BLaER1 (cell line): ENCODE measurements around the gene ABCG1.

Source experiments
- H3K27ac ChIP-seq: shearing (Covaris generic); formaldehyde crosslinking; 2 replicates; pipeline ENCODE4 v1.8.1; 2022
- H3K27me3 ChIP-seq: shearing (Covaris generic); formaldehyde crosslinking; 2 replicates; pipeline ENCODE4 v1.8.1; 2022
- H3K36me3 ChIP-seq: shearing (Covaris generic); formaldehyde crosslinking; 2 replicates; pipeline ENCODE4 v1.8.1; 2022
- H3K4me1 ChIP-seq: shearing (Covaris generic); formaldehyde crosslinking; 2 replicates; pipeline ENCODE4 v1.8.1; 2022
- H3K4me2 ChIP-seq: shearing (Covaris generic); formaldehyde crosslinking; 2 replicates; pipeline ENCODE4 v1.8.1; 2022
- H3K4me3 ChIP-seq: shearing (Covaris generic); formaldehyde crosslinking; 2 replicates; pipeline ENCODE4 v1.8.1; 2022
- H3K9ac ChIP-seq: shearing (Covaris generic); formaldehyde crosslinking; 2 replicates; pipeline ENCODE4 v1.8.1; 2022
- H3K9me3 ChIP-seq: shearing (Covaris generic); formaldehyde crosslinking; 2 replicates; pipeline ENCODE4 v1.8.1; 2022
- H4K20me1 ChIP-seq: shearing (Covaris generic); formaldehyde crosslinking; 2 replicates; pipeline ENCODE4 v1.8.1; 2022
- Cebpa-rat ChIP-seq: shearing (Covaris generic); IDR thresholded peaks from 2 replicates; pipeline ENCODE4 v1.8.1; 2022

Gene ABCG1

GRCh38 chr21:42214081-42214750 lies 4.7 kb upstream of the ABCG1 start:
- no peak for TF ChIP-seq Cebpa-rat
- H3K36me3 ChIP-seq = no peaks in the 10 kb centered on the region
- no peak overlapping the region for H3K4me3 ChIP-seq
- H3K27ac ChIP-seq = no peak overlapping the region
- H3K9ac ChIP-seq = no peak overlapping the region
- H4K20me1 ChIP-seq = no peaks in the 10 kb centered on the region
- H3K4me2 ChIP-seq = no peak overlapping the region
- peaks cover 24% of the 10 kb centered on the region for H3K9me3 ChIP-seq
- peaks cover 10% of the 10 kb centered on the region; the same call in 1 of the 2 replicates for H3K27me3 ChIP-seq
- H3K4me1 ChIP-seq = no peaks in the 10 kb centered on the region; the same call in 1 of the 2 replicates

- peaks cover 24% of the 10 kb centered on the region for H3K9me3 ChIP-seq
- peaks cover 10% of the 10 kb centered on the region; the same call in 1 of the 2 replicates for H3K27me3 ChIP-seq
- no peak overlapping the region for H3K4me2 ChIP-seq
- H3K9ac ChIP-seq = no peak overlapping the region
- H3K36me3 ChIP-seq = no peaks in the 10 kb centered on the region
- no peaks in the 10 kb centered on the region for H4K20me1 ChIP-seq
- no peak overlapping the region for H3K4me3 ChIP-seq
- no peaks in the 10 kb centered on the region; the same call in 1 of the 2 replicates for H3K4me1 ChIP-seq
- no peak overlapping the region for H3K27ac ChIP-seq
- no peak for TF ChIP-seq Cebpa-rat
Observed at GRCh38 chr21:42214921-42215320, 4.0 kb upstream of the ABCG1 start.

- Histone ChIP-seq H3K9me3 (peaks cover 24% of the 10 kb centered on the region), H3K36me3 (no peaks in the 10 kb centered on the region), H4K20me1 (peaks cover 1% of the 10 kb centered on the region; the same call in 1 of the 2 replicates), H3K27ac (no peak overlapping the region), H3K9ac (no peak overlapping the region), H3K27me3 (peaks cover 10% of the 10 kb centered on the region; the same call in 1 of the 2 replicates), H3K4me1 (peaks cover 9% of the 10 kb centered on the region), H3K4me2 (no peak overlapping the region), H3K4me3 (no peak overlapping the region)
- no peak for TF ChIP-seq Cebpa-rat
Observed at GRCh38 chr21:42215942-42216725, 2.8 kb upstream of the ABCG1 start.

- Histone ChIP-seq H3K4me1 (peaks cover 17% of the 10 kb centered on the region), H3K4me2 (no peak overlapping the region), H3K27me3 (peaks cover 10% of the 10 kb centered on the region; the same call in 1 of the 2 replicates), H3K9me3 (peaks cover 24% of the 10 kb centered on the region), H4K20me1 (peaks cover 10% of the 10 kb centered on the region; the same call in 1 of the 2 replicates), H3K36me3 (no peaks in the 10 kb centered on the region), H3K9ac (no peak overlapping the region), H3K27ac (no peak overlapping the region), H3K4me3 (no peak overlapping the region)
- TF ChIP-seq Cebpa-rat = no peak
Observed at GRCh38 chr21:42216726-42217572, 2.0 kb upstream of the ABCG1 start.

- Histone ChIP-seq H3K4me3 (peak overlapping the region; percentile 91), H4K20me1 (peaks cover 27% of the 10 kb centered on the region; the same call in 1 of the 2 replicates), H3K4me1 (peaks cover 44% of the 10 kb centered on the region), H3K9me3 (peaks cover 24% of the 10 kb centered on the region), H3K36me3 (no peaks in the 10 kb centered on the region), H3K27me3 (peaks cover 10% of the 10 kb centered on the region; the same call in 1 of the 2 replicates), H3K27ac (peak overlapping the region; percentile 90), H3K9ac (peak overlapping the region; percentile 90), H3K4me2 (peak overlapping the region; percentile 93)
- TF ChIP-seq Cebpa-rat = no peak
Observed at GRCh38 chr21:42219606-42220137, 732 bp downstream of the ABCG1 start.

- TF ChIP-seq Cebpa-rat = no peak
- H3K27ac ChIP-seq = peak overlapping the region; percentile 90
- peak overlapping the region; percentile 90 for H3K9ac ChIP-seq
- peaks cover 21% of the 10 kb centered on the region for H3K9me3 ChIP-seq
- peaks cover 10% of the 10 kb centered on the region; the same call in 1 of the 2 replicates for H3K27me3 ChIP-seq
- peaks cover 48% of the 10 kb centered on the region for H3K4me1 ChIP-seq
- H3K36me3 ChIP-seq = no peaks in the 10 kb centered on the region
- H4K20me1 ChIP-seq = peaks cover 27% of the 10 kb centered on the region; the same call in 1 of the 2 replicates
- peak overlapping the region; percentile 93 for H3K4me2 ChIP-seq
- H3K4me3 ChIP-seq = peak overlapping the region; percentile 91
Observed at GRCh38 chr21:42220138-42220701, 1.3 kb downstream of the ABCG1 start.

- peaks cover 10% of the 10 kb centered on the region; the same call in 1 of the 2 replicates for H3K27me3 ChIP-seq
- H3K4me1 ChIP-seq = peaks cover 63% of the 10 kb centered on the region
- H3K9me3 ChIP-seq = peaks cover 19% of the 10 kb centered on the region
- peaks cover 15% of the 10 kb centered on the region for H3K36me3 ChIP-seq
- peak overlapping the region; percentile 90 for H3K9ac ChIP-seq
- peak overlapping the region; percentile 65 for H3K27ac ChIP-seq
- peak overlapping the region; percentile 91 for H3K4me3 ChIP-seq
- H3K4me2 ChIP-seq = peak overlapping the region; percentile 93
- TF ChIP-seq Cebpa-rat = no peak
- peaks cover 27% of the 10 kb centered on the region; the same call in 1 of the 2 replicates for H4K20me1 ChIP-seq
Observed at GRCh38 chr21:42221581-42222345, 2.8 kb downstream of the ABCG1 start.

- peaks cover 27% of the 10 kb centered on the region; the same call in 1 of the 2 replicates for H4K20me1 ChIP-seq
- peaks cover 20% of the 10 kb centered on the region for H3K9me3 ChIP-seq
- H3K27ac ChIP-seq = peak overlapping the region; percentile 65; the same call in 1 of the 2 replicates
- peaks cover 10% of the 10 kb centered on the region; the same call in 1 of the 2 replicates for H3K27me3 ChIP-seq
- peak overlapping the region; percentile 90; the same call in 1 of the 2 replicates for H3K9ac ChIP-seq
- TF ChIP-seq Cebpa-rat = no peak
- no peak overlapping the region for H3K4me3 ChIP-seq
- peaks cover 69% of the 10 kb centered on the region for H3K4me1 ChIP-seq
- H3K36me3 ChIP-seq = peaks cover 22% of the 10 kb centered on the region
- peak overlapping the region; percentile 93 for H3K4me2 ChIP-seq
Observed at GRCh38 chr21:42222386-42222785, 3.4 kb downstream of the ABCG1 start.
